Body of pancreas (tissue), 4 donors: Measurements from ENCODE around the gene OGG1.

Experiments
- POLR2A ChIP-seq, 3 donors: fragments of 450-650 bp; IDR thresholded peaks; one replicate each; pipeline ENCODE4 v1.6.1; 2016; ENCODE audit warnings: antibody characterized with exemption in 3 of 3, mild to moderate bottlenecking in 2 of 3
- TF ChIP-seq, protein P1 (sequence below), 7 experiments: fragments of 450-650 bp in 4 of 7; fragments of 200-600 bp in 3 of 7; sonication (generic) in 3 of 7; IDR thresholded peaks; one replicate each; pipeline ENCODE4 v1.5.1; 2016 to 2019; ENCODE audit warnings: antibody characterized with exemption in 7 of 7

DNA sequence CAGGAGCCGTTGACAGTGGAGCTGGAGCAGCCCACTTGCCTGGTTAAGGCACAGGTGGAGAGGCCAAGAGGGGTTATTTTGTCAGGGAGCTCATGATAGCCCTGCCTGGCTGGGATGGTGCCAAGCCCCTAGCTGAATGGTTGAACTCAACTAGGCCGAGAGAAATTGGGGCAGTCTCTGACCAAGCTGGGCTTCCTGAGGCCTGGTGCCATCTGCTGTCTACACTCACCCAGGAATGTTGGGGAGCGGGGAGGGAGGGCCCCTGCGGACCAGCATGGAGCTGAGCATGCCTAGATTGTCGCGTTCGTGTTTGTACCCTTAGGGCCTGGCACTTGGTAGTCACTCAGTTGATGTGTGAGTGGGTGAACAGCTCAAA, 17.0 kb upstream of the OGG1 start:
- TF ChIP-seq, protein P1, sequence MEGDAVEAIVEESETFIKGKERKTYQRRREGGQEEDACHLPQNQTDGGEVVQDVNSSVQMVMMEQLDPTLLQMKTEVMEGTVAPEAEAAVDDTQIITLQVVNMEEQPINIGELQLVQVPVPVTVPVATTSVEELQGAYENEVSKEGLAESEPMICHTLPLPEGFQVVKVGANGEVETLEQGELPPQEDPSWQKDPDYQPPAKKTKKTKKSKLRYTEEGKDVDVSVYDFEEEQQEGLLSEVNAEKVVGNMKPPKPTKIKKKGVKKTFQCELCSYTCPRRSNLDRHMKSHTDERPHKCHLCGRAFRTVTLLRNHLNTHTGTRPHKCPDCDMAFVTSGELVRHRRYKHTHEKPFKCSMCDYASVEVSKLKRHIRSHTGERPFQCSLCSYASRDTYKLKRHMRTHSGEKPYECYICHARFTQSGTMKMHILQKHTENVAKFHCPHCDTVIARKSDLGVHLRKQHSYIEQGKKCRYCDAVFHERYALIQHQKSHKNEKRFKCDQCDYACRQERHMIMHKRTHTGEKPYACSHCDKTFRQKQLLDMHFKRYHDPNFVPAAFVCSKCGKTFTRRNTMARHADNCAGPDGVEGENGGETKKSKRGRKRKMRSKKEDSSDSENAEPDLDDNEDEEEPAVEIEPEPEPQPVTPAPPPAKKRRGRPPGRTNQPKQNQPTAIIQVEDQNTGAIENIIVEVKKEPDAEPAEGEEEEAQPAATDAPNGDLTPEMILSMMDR (IDR thresholded peaks at IDR 0.05), result no peak
- TF ChIP-seq POLR2A (IDR thresholded peaks at IDR 0.05), result no peak
